GM18507 (cell line): ENCODE results near the gene NXPH3.

Experiments used
- DNase-seq: peaks from one replicate; pipeline ENCODE4 v3.0.0; 2011; ENCODE audit warnings: low read depth; ENCODE audit not compliant: insufficient read length; ENCODE audit errors: extremely low spot score
- FAIRE-seq: peaks from 2 replicates; lab custom pipeline; 2011; peaks lifted over from hg19 to GRCh38; lab: Jason Lieb, UNC

Gene NXPH3

DNA sequence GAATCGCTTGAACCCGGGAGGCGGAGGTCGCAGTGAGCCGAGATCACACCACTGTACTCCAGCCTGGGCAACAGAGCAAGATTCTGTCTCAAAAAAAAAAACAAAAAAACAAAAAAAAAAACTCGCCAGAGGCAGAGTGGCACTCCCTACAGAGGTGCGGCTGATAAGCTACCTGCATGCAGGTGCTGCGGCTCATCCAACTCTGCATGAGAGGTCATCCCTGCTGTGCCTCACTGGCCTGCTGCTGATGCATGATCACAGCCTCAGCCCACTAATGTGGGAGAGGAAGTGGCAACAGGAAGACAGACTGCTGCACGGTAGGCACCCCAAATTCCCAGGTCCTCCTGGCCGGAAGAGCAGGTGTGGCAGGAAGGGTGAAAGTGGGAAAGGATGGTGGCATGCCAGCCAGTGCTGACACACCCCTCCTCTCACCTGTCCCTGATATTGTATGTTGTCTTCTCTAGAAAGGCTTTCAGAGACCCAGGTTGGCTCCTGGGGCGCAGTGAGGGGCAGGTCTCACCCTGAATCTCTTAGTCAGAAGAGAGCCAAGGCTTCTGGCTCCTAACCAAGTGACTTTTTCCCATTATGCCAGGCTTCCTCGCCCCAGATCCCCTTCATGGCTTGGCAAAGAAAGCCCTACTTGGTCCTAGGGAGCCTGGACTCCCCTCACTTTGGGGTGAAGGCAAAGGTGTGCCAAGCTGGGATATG is 11.8 kb downstream of the NXPH3 start:
- DNase-seq (no peak), FAIRE-seq (no peak)

DNA sequence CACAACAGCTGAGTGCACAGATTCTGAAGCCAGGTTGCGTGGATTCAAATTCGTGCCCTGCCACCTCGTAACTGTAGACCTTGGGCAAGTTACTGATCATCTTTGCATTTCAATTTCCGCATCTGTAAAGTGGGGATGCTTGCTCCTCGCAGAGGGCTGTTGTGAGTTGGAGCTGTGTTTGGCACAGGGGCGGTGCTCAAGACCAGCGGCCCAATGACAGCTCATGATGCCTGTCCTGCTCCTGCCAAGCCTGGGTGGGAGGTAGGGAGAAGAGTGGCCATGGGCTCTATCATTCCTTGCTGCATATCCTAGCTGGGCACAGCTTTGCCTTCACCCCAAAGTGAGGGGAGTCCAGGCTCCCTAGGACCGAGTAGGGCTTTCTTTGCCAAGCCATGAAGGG is 12.6 kb downstream of the NXPH3 start:
- DNase-seq (no peak), FAIRE-seq (no peak)

DNA sequence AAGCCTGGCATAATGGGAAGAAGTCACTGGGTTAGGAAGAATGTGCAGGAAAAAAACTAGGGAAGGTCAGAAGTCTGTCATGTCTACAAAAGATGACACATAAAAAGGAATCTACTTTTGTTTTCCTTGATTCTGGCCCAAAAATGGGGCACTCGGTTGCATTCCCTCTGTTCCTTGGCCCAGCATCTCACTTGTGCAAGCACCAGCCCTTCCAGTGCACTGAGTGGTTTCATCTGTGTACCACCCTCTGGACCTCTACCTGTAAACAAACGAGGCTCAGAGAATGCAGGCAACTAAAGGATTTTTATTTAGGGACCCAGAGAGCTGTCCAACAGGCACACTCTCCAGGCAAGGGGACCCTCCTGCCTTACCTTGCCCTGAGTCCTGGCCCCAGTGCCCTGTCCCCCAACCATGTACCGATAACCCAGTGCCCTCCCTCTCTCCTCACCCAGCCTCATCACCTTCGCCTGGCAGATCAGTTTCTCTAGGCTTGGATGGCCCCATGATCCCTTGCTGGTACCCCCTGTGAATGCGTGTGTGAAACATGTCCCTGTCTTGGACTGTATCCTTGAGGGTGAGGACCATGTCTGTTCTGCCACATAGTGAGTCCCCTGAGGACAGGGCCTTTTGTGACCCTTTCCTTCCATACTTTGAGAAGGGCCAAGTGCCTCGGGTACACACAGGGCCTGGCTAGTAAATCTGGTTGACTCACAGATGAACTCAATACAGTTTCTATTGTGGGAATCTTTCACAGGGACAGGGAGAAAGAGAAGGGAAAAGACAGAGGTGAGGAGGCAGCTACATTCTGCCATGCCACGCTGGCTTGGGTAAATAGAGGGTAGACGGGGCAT is 13.3 kb downstream of the NXPH3 start:
- DNase-seq (no peak), FAIRE-seq (no peak)

DNA sequence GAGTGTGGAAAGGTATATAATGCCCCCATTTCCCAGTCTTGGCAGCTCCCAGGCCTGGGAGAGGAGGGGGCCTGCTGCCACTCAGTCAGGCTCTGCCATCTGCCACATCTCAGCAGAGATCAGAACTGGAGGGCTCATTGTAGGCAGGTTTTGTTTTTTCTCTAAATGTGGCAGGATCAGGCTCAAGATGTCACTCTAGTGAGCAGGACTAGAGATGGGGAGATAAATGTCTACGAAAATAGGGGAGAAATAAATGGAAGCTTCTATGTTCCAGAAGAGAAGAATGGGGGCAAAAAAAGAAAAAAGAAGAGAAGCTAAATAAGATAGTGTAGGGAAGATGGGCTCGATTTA is 13.9 kb downstream of the NXPH3 start:
- no peak for DNase-seq
- FAIRE-seq: no peak

DNA sequence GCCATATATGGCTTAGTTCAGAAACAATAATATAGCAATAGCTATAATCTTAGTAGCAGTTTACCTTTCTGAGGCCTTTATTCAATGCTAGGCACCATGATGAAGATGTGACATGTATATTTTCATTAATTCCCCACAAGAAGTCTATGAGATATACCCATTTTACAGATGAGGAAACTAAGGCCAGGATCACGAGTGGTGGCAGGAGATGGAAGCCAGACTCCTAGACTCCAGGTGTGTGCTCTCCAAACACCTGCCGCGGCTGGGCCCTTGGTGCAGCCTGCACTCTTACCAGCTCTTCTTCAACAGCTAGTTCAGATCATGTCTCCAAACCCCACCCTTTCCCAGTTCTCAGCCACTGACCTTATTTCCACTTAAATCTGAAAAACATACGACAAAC is 15.2 kb downstream of the NXPH3 start:
- FAIRE-seq (no peak), DNase-seq (no peak)

DNA sequence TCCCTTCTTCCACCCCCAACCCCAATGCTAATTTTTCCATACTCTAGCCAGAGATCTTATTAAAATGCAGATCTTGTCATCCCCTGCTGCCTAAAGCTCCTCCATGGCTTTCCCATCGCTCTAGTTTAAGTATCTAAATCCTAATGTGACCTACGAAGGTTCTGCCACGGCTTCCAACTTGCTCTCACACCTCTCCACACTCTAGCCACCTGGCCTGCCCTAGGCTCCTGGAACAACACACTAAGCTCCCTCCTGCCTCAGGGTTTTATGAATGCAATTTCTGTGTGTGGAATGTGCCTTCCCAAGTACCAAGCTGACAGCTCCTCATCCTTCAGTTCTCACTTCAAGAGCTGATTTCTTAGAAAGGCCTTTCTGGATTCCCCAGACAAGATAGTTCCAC is 16.6 kb downstream of the NXPH3 start:
- DNase-seq: no peak
- FAIRE-seq: no peak

DNA sequence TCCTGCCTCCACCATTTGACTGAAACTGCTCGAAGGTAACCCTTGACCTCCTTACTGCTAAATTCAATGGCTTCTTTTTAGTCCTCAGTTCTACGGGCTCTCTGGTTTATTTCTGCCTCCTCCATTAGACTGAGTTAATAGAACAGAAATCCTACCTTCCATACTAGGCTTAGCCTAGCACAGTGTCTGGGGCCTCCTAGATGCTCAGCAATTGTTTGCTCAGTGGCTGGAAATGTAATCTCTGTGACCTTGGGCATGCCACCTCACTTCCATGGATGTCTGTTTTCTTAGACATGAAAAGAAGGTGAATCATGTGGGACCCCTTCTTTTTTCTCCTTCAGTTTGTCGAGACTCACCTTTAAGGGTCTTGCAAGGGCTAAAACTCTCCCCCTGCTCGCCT is 19.7 kb downstream of the NXPH3 start:
- DNase-seq: no peak
- FAIRE-seq: no peak

DNA sequence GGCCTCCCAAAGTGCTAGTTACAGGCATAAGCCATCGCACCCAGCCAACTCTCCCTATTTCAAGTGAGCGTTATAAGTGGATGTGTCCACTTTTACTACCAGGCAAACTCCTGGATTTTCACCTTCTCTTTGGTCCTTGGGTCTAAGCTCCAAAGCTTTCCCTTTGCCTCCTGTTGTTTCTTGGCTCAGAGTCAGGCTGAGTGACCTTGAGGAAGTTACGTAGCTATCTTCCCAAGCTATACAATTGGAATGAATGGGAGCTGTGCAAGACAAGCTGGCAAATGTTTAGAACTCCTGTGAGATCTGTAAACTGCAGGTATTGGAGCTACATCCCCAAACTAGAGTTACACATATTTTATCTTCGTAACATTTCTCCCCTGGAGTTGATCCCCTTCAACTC is 20.3 kb downstream of the NXPH3 start:
- DNase-seq: no peak
- FAIRE-seq: no peak

DNA sequence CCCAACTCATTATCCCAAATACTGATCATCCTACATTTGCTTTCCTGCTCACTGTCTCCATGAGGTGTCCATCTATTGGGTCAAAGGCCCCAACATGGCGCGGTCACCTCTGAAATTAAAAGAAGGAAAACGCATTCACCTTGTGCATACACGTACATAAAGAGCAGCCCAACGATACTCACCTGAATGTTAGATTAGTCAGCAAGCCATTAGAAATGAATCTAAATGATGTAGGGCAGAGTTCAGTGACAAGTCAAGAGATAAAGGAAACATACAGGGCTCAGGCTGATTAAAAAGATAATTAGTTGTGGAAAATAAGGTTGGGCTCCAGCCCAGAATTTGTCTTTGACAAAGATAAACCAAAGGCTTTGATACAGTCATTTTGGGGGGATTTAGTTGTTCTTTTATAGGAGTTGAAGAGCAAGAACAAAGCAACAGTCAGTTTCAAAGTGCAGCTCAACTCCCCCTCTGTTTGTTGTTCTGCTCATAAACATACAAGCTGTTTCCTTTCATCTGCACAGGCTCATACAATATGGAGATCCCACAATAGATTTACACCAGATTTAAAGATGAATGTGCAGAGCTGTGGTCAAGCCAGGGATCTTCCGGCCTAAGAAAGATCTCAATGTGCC is 21.1 kb downstream of the NXPH3 start:
- no peak for DNase-seq
- no peak for FAIRE-seq

DNA sequence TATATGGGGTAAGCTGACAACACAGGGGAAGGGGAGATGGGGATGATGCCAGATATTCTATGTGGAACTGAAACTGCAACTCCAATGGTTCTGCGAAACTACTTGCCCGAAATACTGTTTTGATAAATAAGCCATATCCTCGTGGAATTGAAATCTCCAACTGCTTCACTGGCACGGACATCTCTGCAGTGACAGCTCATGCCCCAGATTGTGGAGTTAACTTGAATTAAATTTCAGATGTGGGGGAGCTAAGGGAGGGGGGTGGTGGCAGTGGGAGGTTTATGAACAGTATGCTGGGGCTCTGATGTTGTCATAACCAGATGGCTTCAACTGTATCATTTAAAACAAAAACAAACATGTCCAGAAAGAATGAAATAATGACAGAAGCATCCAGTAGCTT is 21.8 kb downstream of the NXPH3 start:
- no peak for FAIRE-seq
- DNase-seq: no peak

DNA sequence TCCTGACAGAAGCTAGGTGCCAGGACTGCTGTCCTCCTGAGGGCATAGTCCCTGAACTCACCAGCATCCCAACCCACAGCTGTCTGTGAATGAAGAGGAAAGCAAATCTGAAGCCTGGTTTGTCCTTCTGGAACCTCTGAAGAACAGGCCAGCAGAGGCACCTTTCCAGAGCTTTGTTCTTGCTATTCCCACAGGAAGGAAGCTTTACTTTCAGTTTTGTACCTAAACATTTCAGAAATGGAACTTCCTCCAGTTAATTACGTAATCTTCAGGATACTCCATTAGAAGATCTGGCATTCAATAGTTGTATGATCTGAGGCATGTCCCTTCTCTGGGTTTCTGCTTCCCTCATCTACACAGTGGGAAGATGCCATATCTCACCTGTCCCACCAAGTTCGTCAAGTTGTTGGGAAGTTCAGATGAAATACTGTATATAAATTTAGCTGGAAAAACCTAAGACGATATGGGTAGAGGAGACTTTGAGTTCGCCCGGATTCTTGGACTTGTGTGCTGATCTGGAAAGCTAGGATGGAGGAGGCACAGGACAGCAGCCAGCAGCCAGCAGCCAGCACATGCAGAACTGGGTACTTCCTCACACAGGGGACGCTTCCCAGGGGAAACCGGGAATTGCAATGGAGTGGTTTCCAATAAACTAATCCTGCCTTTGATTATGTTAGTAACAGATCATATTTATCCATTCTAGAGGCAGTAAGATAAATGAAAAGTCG is 22.4 kb downstream of the NXPH3 start:
- DNase-seq (no peak), FAIRE-seq (no peak)

DNA sequence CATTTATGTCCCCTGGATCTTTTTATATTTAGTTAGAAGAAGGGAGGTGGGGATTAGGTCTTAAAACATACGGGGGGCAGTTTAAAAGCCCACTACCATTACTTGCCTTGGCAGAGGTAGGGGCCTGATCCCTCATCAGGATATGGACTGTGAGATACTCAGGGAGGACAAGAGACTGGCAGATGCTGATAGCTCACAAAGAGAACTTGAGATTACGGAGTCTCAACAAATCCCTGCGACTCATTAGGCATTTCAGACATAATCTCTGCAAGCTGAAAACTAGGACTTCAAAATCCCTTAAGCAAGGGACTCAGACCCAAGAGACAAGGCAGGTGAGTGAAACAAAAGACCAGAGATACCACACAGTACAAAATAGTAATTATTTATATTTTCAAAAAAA is 23.2 kb downstream of the NXPH3 start:
- DNase-seq: no peak

DNA sequence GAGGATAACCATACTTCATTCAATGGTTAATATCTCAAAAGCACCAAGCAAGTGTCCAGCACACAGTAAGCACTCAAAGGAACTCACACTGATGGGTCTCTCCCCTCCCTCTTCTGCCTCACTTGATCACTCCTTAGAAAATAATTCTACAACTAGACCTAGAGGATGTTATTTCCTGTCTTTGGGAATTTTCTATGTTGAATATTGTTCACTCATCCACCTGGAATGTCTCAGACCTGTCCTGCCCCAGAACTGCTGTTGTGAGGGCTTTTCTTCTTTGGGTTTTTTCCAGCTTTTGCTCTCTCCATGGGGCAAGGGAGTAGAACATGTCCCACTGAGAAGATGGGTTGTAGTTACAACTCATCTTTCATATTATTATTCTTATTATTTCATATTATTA is 25.3 kb downstream of the NXPH3 start:
- FAIRE-seq: no peak
- no peak for DNase-seq

More for the DNA sequence above, 23.2 kb downstream of the NXPH3 start:
- FAIRE-seq: no peak

DNA sequence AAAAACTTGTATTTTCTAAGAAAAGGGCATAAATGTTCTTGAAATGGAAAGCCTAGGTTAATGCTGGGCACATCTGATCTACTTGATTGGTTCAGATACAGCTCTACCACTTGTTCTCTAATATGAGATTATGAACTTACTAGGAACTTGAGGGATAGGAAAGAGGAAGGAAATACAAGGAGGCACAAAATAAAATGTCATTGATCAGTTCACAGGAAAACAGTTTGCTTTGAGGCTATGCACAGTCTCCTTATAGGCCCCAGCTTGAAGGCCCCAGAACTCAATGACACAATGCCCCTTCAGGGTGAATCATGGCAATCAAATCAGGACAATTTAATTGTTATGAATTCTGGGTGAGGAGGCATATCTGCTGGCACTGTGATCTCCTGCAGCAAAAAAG is 27.1 kb downstream of the NXPH3 start:
- DNase-seq (no peak), FAIRE-seq (no peak)

DNA sequence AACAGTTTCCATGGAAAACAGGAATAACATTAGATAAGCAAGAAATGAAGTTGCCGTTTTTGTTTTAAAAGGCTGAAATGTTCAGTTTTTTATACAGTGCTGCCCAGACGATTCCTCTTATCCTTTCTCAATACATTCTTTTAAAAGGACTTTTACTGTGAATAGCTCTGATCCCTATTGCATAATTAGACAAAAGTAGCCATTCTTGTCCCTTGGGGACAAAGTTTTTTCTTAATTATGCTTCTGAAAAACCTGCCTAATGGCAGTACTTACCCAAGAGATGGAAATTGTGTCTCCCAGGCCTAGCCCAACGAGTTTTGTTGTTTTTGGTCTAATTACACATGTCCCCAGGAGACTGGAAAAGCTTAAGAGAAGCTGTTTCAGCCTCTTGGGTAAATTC is 27.6 kb downstream of the NXPH3 start:
- no peak for DNase-seq
- no peak for FAIRE-seq

DNA sequence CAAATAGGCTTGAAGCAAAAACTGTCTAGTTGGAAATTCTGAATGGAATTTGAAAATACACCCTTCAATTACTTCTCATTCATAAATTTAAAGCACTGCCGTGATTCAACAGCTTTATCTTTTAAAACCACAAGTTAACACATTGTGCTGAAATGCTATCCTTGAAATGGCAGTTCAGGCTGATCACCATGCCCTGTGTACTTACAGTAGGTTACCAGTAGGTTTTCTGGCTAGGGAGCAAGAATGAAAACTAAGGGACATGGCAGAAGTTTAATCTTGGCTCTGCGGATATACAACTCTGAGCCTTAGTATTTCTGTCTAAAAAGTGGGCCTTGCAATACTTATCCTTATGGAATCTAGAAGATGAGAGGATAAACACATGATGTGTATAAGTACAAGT is 28.0 kb downstream of the NXPH3 start:
- no peak for DNase-seq
- no peak for FAIRE-seq

DNA sequence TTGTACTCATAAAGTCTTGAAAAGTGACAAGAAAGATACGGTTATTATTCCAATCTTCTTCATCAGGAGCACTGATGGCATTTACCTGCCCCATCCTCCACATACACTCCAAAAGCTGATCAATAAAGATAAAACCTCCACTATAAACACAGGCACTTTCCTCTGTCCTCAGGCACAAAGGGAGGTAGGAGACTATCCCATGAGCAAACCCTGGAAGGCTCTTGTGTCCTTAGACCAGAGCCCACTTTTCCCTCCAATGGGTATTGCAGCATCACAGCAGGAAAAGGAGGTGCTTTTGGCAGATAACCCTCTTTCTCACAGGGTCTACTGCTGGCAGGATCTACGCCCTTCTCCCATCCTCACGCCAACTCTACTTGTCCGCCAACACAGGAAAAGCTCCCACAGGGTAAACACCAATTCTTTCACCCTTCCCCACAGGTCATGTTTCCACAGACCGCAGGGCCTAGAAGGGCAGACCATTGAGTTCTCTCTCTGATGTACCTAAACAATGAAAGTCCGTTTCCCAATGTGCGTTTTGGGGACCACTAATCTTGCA is 28.7 kb downstream of the NXPH3 start:
- FAIRE-seq (no peak), DNase-seq (no peak)

DNA sequence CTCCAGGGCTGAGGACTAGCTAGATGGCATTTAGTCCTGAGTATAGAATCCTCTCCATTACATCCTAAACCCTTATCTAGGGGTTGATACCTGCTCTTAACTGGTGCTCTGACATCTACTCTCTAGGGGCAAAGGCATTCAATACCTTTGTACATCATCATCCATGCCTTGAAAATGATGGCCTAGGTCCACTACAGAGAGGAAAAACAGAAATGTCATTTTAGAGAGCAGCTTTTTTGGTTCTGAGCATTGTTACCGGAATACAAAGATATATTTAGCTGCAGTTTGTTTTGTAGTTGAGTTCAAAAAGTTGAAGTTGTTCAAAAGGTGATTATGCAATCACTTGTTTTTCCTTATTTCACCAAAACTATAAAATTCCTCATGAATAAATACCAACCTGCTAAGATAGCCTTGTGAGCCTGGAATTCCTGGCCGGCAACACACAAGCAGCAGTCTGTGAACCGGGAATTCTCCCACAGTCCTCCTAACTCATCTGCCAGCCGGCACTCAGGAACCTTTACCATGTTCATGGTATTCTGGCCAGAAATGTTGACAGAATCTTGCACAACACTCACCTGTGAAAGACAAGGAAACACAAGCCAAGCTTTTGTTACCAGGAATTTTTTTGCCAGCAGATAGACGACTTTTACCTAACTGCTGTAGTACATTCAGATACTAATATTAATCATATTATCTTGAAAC is 35.4 kb downstream of the NXPH3 start:
- FAIRE-seq: no peak
- no peak for DNase-seq

DNA sequence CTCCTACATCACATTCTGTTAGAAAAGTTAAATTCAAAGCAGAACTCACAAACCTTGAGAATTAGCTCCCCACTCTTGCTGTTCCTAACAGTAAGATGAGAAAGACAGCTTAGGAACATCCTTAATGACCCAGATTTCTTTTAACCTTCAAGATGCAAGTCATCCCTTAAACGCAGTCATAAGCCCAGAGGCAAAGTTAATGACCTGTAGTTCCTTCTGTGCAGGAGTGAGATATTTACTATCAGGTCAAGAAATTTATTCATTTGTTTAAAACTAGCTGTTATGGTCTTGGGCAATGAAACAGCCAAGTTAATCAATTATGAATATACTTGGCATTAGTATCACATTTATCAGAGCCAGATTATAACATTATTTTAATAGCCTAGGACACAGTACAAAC is 37.1 kb downstream of the NXPH3 start:
- DNase-seq (no peak), FAIRE-seq (no peak)
